Bone marrow (tissue), 2 donors: ENCODE measurements around the gene MFSD1.

Experiments used
- DNase-seq, 2 donors: peaks; one replicate each; lab custom pipeline; 2025; lab: John Stamatoyannopoulos, UW

MFSD1 gene, protein sequence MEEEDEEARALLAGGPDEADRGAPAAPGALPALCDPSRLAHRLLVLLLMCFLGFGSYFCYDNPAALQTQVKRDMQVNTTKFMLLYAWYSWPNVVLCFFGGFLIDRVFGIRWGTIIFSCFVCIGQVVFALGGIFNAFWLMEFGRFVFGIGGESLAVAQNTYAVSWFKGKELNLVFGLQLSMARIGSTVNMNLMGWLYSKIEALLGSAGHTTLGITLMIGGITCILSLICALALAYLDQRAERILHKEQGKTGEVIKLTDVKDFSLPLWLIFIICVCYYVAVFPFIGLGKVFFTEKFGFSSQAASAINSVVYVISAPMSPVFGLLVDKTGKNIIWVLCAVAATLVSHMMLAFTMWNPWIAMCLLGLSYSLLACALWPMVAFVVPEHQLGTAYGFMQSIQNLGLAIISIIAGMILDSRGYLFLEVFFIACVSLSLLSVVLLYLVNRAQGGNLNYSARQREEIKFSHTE

DNA sequence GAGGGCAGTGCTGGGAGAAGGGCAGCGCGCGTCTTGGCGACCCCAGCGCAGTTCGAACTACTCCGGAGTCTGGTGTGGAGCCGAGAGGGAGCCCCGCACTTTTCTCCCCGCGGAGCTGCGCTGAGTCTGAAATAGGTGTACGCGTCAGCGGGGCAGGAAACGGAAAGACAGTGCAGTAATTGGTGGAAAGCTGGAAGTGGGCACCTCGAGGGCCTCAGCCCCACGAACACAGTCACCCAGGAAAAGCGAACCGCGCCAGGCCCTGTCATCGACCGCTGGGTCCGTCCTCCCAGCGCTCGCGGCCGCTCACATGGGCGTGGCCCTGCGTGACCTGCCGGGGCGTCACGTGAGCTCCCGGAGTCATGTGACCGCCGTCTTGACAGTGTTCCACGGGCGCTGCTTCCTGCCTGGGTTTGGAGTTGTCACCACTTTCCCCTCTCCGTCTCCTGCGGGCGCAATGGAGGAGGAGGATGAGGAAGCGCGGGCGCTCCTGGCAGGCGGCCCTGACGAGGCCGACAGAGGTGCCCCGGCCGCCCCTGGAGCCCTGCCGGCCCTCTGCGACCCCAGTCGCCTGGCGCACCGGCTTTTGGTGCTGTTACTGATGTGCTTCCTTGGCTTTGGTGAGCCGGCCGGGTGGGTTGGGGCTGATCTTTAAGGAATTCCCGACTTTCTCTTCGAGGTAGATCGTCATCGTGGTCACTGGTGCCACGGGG lies at the start of gene MFSD1:
TSS of gene MFSD1 (plus strand) at position 359 of the 713 bp plus-strand sequence. CDS start at position 458, 99 bp downstream.
- DNase-seq: peak; percentile 63 to 86

DNA sequence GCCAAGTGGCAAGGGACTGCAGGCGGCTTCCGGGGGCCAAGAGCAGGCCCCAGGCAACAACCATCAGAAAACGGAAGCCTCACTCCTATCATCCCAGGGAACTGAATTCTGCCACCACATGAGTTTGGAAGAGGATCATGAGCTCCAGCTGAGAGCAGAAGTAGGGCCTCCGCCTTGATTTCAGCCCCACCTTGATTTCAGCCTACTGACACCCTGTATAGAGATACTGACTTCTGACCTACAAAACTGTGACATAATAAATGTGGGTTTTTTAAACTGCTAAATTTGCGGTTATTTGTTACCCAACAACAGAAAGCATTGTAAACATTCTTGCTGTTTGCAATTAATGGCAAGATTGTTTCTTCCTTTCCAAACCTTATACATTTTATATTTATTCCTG lies 48.0 kb upstream of the MFSD1 start:
- DNase-seq: no peak

DNA sequence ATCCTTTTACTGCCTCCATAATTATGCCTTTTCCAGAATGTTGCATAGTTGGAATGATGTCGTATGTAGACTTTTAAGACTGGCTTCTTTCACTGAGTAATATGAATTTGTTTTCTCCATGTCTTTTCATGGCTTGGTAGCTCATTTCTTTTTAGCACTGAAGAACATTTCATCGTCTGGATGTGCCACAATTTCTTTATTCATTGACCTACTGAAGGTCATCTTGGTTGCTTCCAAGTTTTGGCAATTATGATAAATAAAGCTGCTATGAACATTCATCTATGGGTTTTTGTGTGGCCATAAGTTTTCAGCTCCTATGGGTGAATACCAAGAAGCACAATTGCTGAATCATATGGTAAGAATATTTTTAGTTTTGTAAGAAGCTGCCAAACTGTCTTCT lies 46.4 kb upstream of the MFSD1 start:
- no peak for DNase-seq

DNA sequence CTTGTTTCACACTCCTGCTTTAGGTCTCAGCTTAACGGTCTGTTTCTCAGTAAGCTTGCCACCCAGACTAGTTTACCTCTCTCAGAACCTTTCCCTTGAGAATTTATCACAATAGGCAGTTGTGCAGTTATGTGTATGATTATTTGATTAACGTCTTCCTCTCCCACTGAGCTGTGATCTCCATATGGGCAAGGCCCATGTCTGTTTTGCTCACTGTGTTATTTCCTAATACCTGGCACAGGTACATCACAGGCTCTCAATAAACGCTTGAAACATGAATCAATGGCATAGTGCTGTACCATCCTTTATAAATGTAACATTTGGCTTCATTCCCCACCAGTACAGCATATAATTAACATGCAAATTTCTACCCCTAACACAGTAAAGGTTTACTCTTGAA lies 40.5 kb upstream of the MFSD1 start:
- DNase-seq: no peak

DNA sequence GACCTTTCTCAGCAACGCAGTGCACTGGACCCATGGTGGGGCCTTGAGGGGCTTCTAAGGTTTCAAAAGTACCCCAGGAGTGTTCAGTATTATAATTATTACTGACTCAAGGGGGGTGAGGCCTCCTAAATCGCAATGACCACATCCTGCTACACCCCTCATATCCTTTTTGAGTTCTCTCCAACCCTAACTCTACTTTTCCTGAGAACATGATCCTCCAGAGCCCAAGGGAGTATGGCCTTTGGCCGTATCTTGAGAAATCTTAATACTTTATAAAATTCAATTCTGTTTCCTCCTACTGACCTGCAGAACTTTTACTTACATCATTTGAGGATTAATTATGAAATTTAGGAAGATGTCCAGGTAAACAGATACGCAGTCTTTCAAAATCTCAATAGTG lies 39.2 kb upstream of the MFSD1 start:
- DNase-seq: no peak

DNA sequence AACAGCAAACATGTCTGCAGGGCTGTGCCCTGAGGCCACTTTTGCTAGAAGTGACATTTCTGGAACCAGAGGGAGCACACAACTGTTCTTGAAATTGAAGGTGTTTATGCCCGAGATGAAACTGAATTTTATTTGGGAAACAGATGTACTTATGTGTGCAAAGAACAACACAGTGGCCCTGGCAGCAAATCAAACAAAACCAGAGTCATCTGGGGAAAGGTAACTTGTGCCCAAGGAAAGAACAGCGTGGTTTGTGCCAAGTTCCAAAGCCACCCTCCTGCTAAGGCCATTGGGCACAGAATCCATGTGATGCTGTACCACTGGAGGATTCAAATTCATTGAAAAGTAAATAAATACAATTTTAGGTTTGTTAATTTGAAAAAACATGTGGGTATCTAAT lies 38.4 kb upstream of the MFSD1 start:
- no peak for DNase-seq

- no peak for DNase-seq
Observed at GRCh38 chr3:158765518-158766205, 36.2 kb upstream of the MFSD1 start.

DNA sequence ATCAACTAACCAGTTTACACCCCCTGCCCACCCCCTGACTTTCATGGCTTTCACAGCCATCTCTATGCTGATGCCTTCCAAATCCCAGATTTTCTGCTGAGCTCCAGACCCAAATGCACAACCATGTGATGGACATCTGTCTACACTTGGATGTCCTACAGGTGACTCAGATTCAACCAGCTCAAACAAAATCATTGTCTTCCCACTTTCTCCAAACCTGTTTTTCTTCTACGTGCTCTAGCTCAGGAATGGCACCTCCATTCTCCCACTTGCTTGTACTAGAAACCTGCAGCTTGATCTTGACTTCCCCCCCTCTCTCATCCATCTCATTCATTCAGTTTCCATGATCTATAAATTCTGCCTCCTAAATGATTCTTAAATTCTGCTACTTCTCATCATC lies 35.5 kb upstream of the MFSD1 start:
- no peak for DNase-seq

GRCh38 chr3:158768361-158768787 lies 33.5 kb upstream of the MFSD1 start:
- DNase-seq: no peak

DNA sequence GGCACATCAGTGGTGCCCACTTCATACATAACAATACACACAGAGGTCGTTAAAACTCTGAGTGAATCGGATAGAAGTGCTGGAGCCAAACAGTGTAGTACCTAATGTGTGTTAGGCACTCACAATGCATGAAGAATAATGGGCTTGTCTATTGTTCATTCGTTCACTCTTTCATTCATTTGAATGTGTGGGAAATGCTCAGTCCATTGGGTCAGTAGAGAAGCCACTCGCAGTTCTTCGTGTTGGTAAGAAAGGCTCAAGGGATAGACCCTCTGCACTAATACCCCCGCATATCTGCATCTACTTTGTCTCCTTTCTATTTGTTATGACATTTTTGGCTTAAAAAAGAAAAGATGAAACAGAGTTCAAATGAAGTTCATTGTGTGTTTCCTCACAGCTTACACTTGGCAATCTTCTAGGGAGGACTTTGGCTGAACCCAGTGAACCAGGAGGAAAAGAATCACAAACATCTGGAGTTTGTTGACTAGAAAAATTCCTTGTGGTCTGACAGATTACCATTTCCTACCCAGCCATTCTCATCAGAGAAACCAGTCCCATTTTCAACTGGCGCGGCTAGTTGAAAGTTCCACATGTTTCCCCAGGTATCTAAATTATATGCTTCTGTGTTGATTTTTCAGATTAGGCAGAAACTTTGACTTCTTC lies 32.8 kb upstream of the MFSD1 start:
- DNase-seq: no peak

- DNase-seq: no peak
Observed at GRCh38 chr3:158769549-158769948, 32.3 kb upstream of the MFSD1 start.

GRCh38 chr3:158769952-158770740 lies 31.7 kb upstream of the MFSD1 start:
- no peak for DNase-seq

GRCh38 chr3:158770741-158771350 lies 31.0 kb upstream of the MFSD1 start:
- DNase-seq: no peak

DNA sequence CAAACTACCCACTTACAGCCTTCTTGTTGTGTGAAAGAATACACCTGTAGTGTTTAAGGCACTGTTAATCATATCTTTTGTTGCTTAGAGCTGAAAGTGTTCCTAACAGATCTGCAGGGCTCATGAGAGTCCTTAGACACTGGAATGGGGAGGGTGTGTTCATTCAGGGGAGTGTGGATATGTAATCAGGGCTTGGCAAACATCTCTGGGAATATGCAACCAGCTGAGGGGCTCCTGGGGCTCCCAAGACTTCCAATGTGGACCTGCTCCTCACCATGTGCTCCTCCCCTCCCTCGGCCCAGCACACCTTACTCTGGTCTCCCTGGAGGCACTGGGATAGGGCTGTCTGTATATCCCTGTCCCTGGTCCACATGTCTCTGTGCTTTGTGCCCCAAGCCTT lies 30.3 kb upstream of the MFSD1 start:
- DNase-seq: no peak

DNA sequence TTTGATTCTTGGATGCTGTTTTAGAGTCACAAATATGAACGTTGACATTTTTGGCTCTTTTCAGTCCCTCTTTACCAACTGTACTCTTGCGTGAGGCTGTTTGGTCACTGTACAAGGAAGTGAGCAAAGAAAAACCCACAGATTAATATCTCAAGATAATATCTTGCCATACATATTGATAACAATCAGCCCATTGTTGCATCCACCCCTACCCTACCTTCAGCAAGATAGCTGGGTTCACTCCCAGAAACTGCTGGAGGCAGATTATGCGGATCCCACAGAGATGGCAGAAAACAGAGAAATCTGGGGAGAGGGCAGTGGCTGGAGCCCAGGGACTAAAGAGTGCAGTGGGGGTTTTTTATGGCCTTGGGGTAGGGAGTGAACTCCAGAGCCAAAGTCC lies 29.9 kb upstream of the MFSD1 start:
- DNase-seq: no peak

DNA sequence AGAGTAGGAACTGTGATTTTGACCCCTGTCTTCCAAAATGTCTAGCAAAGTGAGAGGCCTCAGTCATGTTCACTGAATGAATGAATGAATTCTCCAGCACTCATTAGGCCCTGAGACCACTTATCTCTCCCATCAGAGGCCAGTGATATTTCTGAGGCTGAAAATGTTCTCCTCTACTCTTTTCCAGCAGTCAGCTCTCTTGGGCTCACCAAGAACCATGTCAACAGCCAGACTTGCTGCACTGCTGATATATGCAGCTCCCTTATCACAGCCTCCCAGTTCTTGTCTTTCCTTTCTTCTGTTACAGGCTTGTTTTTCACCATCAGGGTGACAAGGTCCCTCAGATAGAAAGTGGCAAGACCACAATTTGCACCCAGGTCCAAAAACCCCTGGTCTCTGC lies 28.7 kb upstream of the MFSD1 start:
- DNase-seq: no peak

GRCh38 chr3:158773845-158774830 lies 27.7 kb upstream of the MFSD1 start:
- no peak for DNase-seq

- no peak for DNase-seq
Observed at GRCh38 chr3:158774965-158775364, 26.9 kb upstream of the MFSD1 start.
